ENCODE results near the gene TRNP1.

DNA sequence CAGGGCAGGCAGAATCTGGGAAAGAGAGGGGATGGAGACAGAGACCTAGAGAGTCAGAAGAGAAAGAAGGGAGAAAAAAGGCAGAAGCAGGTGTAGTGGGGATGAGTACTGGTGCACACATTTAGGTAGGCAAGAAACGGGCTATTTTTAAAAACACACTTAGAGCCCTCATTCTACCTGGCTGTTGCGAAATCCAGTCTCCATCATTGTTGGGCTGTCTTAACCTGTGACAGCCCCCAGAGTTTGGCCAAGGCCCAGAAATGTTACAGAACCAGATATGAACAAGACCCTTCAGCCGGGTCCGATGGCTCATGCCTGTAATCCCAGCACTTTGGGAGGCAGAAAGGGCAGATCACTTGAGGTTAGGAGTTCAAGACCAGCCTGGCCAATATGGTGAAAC is 20.7 kb upstream of the TRNP1 start:
- TF ChIP-seq YY1 (IDR thresholded peaks at IDR 0.05; ENCODE audit: insufficient read depth, insufficient read length) (no peak), SUZ12 (IDR thresholded peaks at IDR 0.05; ENCODE audit: extremely low read depth, insufficient read depth, insufficient read length) (no peak)
